ENCODE measurements around the gene SYNE2.
"Not testable (repeated sequence)": the region's sequence is repeated elsewhere in the genome, so short reads cannot be mapped to it uniquely, and the experiment has no call there.

SYNE2 gene

DNA sequence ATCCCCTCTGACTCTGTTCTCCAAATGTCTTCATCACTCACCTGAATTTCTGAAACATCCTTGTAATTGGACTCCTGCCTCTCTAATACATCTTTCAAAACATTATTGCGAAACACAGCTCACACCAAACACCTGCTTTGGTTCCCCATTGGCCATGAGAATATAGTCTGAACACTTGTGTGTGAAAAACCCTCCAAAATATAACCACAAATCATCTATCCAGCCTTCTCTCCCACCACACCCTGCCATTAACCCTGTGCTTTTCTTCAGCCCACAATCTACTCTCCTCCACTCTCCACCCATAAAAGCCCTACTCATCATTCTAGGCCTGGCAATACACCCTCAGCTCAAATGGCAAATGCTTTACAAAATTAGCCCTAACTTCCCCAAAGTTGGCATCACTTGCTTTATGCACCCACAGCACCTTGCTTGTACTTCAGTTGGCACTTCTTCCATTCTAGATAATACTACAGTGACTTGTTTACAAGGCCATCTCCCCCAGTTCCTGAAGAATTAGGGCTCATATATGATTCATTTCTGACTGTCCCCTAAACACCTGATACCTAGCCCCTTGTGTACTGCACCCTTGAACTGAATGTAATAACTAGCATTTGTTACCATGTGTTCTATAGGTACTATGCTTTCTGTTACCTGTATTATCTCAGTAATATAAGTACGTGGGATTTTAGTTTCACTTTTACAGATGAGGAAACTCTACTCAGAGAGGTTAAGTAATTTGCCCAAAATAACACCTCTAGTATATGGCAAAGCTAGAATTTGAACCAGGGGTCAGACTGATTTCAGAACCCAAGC is 17.3 kb downstream of the SYNE2 start:
- DNase-seq (ENCODE audit: low read depth): not testable (repeated sequence)

DNA sequence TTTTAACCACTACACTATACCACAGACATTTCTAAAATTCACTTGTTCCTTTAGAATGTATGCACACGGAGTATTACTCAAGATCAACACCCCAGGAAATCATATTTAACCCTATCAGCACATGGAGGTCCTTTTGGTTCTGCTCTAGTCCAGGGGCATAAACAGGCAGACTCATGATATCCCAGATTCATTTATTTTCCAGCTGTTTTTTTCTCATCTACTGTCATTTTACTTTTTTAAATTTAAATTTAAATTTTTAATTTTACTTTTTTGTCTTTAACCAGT is 17.9 kb downstream of the SYNE2 start:
- not testable (repeated sequence) for DNase-seq (ENCODE audit: low read depth)

DNA sequence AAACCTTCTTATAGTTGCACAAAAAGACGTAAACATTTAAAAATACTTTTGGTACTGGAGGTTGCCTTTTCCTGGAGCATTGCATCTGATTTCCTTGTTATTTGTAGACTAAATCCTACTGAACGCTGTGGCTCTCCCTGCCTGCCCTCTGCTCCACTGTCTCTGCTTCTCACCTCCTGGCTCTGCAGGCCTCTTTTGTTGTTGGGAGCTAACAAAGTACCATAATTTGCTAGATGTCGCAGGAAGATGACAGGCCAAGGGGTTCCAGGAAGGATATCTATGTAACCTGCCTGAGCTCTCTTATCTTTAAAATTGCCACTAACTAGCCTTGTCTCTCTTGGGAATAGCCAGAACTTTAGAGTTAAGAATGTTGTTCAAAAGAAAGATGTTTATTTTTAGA is 21.4 kb downstream of the SYNE2 start:
- no peak for DNase-seq (ENCODE audit: low read depth)

DNA sequence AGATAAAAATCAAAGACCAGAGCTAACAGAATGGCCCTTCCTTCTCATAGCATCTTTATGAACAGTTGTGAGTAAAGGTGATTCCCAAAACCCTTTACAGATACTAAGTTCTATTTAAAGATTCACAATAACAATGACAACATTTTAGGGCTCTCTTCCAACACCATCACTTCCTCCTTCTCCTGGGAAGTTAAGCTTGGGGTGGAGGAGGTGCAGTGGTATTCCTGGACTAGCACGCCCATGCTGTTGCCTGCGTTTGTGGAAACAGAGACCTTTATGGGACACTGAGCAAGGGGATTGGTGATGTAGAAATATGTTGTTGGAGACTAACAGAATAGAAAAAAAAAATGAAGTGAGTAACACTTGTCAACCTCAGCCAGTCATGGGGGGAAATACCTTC is 22.5 kb downstream of the SYNE2 start:
- no peak for DNase-seq (ENCODE audit: low read depth)

DNA sequence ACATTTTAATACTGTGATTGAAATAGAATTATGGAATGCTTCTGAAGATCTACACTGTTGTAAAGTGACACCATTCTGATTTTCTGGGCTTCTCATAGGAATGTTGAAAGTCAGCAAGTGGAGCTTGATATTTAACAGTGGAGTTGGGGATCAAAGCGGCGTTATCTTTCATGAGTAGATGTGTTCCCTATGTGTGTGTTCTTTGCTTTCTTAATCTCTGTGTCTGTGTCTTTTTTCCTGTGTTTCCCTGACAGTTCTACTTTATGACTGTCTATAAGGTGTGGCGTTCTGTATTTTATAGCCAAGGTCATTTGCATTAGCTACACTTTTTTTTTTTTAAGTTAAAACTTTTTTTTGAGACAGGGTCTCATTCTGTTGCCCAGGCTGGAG is 24.7 kb downstream of the SYNE2 start:
- no peak for DNase-seq (ENCODE audit: low read depth)

DNA sequence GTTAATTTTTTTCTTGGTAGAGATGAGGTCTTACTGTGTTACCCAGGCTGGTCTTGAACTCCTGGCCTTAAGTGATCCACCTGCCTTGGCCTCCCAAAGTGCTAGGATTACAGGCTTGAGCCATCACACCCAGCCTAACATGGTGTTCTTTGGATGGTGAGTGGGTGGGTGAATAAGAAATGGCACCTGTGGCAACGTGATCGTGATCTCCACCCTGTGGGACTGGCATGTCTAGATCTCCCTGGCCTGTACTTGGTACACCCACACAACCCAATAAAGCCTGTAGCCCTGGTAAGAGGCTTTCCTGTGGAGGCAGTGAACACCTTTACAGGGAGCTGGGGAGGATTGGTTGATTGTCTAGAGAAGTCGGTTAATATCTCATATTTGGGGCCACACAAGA is 25.2 kb downstream of the SYNE2 start:
- DNase-seq (ENCODE audit: low read depth): no peak

DNA sequence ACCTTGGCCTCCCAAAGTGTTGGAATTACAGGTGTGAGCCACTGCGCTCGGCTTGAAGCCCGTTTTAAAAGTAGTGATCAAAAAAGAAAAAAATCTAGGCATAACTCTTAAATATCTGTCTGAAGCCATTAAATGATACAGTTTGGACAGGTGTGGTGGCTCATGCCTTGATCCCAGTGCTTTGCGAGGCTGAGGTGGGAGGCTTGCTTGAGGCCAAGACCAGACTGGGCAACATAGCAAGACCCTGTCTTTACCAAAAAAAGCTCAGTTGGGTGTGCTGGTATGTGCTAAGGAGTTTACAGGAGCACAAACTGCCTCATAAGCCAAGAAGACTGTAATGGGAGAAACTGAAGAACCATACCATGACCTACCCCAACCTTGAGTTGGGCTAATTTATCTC is 26.0 kb downstream of the SYNE2 start:
- no peak for DNase-seq (ENCODE audit: low read depth)

DNA sequence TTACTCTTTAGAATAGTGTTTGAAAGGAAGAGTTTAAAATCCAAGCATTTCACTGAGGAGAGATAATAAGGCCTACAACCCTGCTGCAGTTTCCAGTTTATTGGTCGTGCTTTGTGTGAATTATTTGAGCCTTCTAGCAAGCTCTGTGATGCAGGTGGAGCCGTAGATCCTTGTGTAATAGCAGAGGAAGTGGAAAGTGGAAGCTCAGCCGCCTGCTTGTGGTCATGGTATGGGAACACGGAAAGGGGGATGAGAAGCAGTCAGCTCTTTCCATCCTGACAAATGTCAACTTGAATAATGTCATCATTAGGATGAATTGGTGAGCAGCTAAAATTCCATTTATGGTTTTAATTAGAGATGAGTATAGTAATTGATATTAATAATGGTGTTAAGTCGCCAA is 29.1 kb downstream of the SYNE2 start:
- no peak for DNase-seq (ENCODE audit: low read depth)

DNA sequence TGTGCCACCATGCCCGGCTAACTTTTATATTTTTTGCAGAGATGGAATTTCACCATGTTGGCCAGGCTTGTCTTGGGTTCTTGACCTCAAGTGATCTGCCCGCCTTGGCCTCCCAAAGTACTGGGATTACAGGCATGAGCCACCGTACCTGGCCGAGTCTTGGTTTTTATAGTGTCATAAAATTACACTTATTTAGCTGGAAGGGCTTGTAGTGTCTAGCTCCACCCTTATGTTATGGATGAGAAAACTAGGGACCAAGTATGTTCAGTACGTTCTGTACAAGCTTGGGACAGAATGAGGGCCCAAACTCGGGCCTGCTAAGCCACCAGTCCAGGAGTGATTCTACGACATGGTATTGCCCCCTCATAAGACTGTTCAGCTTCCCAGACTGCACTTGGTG is 35.1 kb downstream of the SYNE2 start:
- DNase-seq (ENCODE audit: low read depth): no peak

DNA sequence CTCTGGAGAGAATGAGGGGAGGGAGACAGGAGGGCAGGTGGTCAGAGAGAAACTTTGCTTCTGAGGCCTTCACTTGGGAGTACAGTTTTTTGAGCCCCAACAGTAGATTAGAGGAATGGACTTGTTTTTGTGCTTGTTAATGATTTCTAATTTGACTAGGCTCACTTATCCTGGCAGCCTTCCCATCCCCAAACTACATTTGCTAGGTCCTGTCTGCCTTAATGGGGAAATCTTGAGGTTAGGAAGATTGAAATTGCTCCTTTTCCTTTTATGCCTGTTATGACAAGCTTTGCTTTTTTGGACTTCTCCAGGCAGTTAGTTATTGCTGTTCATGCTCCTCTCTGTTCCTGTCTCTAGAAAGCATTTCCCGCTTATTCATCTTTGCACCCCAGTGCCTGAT is 37.7 kb downstream of the SYNE2 start:
- no peak for DNase-seq (ENCODE audit: low read depth)

DNA sequence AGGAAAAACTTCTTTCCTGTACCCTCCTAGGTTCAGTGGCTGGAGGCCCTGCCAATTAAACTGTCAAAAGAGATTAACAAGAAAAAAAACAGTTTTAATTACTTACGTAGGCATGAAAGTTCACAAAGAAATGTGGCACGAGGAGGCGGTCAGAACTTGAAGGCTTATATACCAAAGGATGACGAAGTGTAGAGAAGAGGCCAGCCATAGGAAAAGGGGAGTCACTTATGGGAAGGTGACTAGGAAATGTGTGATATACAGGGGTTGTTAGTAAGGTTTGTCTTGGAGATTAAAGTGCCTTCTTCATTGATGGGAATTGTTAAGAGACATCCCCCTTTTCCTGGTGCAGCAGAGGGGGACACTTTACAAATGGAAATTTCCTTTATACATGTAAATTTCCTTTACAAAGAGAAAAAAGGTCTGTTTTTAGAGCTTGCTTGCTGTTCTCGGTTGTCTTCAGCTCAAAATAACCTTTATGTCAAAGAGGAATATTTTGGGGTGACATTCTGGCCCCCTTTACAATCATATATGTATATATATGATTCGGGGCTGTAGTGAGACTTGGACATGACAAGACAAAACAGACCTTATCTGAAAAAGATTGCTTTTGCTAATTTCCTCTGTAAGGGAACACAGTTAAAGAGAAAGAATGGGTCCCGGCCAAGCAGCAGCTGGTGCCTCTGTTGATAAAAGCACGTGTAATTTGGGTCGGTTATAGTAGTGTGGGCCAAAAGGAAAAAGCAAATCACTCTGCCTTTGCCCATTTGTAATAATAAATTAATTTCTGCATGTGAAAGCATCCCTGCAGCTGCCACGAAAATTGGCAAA is 38.6 kb downstream of the SYNE2 start:
- DNase-seq (ENCODE audit: low read depth): no peak

DNA sequence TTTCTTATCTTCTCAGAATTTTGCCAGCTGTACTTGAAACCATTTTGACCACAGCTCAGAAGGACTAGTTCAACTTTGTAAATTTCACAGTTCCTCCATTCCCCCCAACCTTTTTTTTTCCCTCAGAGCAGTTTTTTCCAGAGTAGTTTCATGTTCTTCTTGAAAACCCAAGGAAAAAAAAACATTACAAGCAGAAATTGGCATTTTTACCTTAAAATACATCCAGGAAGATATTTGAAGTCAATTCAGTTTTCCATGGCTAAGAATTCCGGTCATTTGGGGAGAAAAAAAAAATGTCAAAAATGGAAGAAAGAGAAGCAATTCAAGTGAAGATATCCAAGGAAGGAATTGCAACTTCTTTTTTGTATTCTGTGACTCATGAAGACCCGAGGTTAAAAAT is 39.5 kb downstream of the SYNE2 start:
- DNase-seq (ENCODE audit: low read depth): no peak

DNA sequence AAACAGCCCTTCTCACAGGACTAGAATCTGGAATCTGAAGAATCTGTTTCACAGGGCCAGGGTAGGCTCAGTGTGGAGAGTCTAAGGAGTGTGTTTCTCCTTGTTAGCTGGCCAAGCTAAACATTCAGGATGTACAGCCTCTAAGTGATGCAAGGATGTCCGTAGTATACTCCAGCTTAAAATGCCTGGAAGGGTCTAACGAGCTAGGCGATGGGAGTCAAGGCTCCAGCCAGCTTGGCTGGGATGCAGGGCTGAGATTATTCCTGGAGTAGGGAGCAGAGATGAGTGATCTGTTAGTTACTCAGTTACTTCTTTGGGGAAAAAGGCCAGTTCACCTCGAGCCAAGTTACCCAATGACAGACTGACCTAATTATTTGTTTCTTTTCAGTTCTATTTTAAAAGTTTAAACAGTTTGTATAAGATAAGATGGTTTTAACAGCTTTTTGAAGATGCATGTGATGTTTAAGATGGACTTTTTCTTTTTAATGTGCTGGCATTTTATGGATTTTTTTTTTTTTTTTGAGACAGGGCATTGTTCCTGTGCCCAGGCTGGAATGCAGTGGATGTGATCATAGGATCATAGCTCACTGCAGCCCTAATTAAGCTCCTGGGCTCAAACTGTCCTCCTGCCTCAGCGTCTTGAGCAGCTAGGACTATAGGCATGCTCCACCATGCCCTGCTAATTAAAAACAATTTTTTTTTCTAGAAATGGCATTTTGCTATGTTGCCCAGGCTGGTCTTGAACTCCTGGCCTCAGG is 41.1 kb downstream of the SYNE2 start:
- no peak for DNase-seq (ENCODE audit: low read depth)

DNA sequence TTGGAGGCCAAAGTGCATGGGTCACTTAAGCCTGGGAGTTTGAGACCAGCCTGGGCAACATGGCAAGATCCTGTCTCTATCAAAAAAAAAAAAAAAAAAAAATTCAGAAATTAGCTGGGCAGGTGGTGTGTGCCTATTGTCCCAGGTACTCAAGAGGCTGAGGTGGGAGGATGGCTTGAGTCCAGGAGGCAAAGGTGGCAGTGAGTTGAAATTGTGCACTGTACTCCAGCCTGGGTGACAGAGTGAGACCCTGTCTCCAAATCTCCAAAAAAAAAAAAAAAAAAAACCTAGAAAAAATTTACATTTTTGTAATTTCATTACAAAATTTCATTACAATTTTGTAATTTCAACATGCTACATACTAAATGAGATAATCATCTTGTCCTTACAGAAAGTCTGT is 42.7 kb downstream of the SYNE2 start:
- DNase-seq (ENCODE audit: low read depth): no peak

DNA sequence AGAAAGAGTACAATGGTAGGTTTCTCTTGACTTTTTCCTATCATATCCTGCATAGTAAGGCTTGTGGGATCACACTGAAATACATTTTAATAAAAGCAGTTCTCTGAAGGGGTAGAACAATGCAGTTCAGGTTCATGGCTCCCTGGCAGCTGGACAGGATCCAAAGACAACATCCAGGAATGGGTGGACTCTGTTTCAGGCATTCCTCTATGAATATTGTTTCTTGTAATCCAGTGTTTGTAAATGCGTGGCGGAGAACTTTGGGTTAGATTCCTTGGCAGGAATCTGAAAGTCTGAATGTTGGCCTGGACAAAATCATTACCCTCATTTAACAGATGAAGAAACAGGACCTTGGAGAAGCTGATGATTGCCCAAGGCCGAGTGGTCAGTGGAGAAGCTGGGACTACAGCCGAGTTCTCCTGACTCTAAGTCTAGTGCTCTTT is 43.5 kb downstream of the SYNE2 start:
- DNase-seq (ENCODE audit: low read depth): no peak

DNA sequence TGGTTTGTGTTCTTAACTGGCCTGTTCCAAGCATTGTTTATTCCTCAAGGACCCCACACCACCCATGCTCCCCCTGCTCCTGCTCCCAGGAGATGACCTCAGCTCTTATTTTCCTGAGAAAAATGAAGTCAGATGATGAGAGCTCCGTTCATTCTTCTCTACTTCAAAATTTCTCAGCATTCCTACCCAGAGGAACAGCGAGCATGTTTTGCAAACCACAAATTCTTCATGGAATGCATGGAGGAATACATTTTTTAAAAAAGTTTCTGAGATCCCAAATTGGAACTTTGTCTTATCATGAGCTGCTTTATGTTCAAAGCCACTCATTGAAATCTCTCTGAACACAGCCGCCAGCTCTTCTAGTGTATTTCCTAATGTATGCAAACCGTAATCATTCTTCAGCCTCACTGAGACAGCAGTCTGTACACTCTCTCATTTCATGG is 44.9 kb downstream of the SYNE2 start:
- DNase-seq (ENCODE audit: low read depth): no peak

DNA sequence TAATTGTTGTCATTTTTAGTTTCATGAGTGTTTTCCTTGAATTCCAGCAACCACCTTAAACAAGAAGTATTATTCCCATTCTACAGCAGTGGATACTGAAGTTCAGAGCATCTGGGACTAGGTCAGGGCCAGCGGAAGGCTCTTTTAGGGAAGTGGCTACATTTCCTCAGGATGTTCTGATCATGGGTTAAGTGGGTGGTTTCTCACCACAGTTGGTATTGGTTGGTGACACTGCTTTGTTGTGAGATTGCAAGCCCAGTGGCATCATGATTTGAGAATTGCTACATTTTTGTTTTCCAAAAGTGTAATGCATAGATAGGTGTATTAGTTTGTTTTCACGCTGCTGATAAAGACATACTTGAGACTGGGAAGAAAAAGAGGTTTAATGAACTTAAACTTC is 47.1 kb downstream of the SYNE2 start:
- DNase-seq (ENCODE audit: low read depth): no peak

DNA sequence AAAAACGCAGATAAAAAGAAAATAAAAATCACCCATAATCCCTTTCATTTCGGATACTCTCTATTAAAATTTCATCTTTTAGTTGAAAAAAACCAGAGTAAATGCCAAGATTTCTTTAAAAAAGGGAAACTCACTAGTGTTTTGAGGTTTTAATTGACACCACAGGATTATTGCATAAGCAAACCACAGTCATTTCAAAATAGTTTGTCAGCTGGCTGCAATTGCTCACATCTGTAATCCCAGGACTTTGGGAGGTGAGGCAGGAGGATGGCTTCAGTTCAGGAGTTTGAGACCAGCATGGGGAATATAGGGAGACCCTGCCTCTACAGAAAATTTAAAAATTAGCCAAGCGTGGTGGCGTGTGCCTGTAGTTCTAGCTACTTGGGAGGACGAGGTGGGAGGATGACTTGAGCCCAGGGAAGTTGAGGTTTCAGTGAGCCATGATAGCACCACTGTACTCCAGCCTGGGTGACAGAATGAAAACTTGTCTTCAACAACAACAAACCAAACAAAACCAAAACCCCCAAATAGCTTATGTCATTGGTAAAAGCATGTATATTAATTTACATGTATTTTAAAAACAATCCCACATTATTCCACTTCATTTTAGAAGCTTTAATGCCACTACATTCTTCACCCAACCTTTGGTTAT is 48.8 kb downstream of the SYNE2 start:
- no peak for DNase-seq (ENCODE audit: low read depth)

DNA sequence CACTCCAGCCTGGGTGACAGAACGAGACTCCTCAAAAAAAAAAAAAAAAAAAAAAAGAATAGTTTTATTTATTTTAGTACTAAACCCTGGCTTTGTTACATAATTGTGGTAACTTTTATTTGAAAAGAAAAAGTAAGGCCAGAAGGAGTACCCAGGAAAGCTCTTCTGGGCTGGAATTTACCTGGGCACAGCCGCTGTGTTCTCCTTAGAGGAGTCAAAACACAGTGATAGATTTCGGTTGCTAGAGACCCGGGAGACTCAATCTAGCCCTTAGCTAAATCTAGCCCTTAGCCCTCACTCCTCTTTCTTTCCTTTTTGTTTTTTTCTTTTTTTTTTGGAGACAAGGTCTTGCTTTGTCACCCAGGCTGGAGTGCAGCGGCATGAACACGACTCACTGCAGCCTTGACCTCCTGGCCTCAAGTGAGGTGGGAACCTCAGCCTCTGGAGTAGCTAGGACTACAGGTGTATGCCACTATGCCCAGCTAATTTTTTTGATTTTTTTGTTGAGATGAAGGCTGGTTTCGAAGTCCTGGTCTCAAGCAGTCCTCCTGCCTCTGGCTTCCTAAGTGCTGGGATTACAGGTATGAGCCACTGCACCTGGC is 49.7 kb downstream of the SYNE2 start:
- DNase-seq (ENCODE audit: low read depth): no peak

DNA sequence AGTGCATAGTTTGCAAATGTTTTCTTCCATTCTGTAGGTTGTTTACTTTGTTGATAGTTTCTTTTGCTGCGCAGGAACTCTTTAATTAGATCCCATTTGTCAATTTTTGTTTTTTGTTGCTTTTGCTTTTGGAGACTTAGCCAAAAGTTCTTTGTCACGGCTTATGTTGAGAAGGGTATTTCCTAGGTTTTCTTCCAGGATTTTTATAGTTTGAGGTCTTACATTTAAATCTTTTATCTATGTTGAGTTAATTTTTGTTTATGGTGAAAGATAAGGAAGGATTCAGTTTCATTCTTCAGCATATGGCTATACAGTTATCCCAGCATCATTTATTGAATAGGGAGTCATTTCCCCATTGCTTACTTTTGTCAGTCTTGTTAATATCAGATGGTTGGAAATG is 51.9 kb downstream of the SYNE2 start:
- no peak for DNase-seq (ENCODE audit: low read depth)

DNA sequence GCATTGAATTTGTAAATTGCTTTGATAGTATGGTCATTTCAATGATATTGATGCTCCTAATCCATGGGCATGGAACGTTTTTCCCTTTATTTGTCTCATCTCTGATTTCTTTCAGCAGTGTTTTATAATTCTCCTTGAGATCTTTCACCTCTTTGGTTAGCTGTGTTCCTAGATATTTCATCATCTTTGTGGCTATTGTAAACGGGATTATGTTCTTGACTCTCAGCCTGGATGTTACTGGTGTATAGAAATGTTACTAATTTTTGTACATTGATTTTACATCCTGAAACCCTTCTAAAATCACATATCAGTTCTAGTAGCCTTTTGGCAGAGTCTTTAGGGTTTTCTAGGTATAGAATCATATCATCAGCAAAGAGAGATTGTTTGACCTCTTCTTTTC is 52.6 kb downstream of the SYNE2 start:
- DNase-seq (ENCODE audit: low read depth): no peak

DNA sequence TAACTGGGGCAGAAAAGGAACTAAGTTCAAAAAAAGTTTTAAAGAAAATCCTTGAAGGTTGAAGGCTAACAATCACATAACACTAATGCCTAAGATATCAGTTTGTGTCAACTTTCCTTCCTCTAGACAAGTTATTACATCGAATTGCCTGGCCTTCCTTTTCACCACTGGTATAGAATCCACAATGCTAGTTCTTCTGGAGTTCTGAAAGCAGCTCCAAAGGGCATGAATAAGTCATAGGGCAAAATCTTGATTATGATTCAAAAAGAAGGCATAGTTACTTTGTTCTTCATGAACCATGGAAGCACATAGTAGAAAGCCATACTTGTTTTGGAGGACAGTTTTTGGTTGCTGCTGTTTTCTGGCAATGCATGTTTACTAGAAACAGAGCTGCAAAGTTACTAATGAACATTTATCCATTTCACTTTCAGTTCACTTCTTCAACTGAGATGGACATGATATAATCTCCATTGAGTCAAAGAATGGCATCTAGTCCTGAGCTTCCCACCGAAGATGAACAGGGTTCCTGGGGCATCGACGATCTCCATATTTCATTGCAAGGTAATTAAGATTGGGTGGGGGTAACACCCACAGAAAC is 56.0 kb downstream of the SYNE2 start:
- no peak for DNase-seq (ENCODE audit: low read depth)

Data from stimulated activated CD8-positive, alpha-beta memory T cell treated with anti-CD3 and anti-CD28 coated beads, Interleukin-12 subunit alpha, Interleukin-12 subunit beta, amount 100 ng/mL, for 4 hours (primary cell).